AG09309 (cell line): Measurements from ENCODE around the gene CAND2.
A peak's percentile ranks its signal among the peaks of the same experiment; 100 is the strongest.
"Not testable (repeated sequence)": the region's sequence is repeated elsewhere in the genome, so short reads cannot be mapped to it uniquely, and the experiment has no call there.

Source experiments
- DNase-seq: peaks from one replicate; pipeline ENCODE4 v3.0.0-alpha.2; 2010; ENCODE audit warnings: low read depth
- H3K4me3 ChIP-seq: 2 replicates; pipeline ENCODE4 v1.5.1; 2011; ENCODE audit warnings: mild to moderate bottlenecking, low read depth, low read length, moderate library complexity; ENCODE audit not compliant: control insufficient read depth
- CTCF ChIP-seq: IDR thresholded peaks from 2 replicates; pipeline ENCODE4 v1.5.1; 2011; ENCODE audit warnings: mild to moderate bottlenecking, low read depth, low read length, inconsistent platforms; ENCODE audit not compliant: insufficient read depth, control insufficient read depth; ENCODE audit errors: missing control alignments

CAND2 gene

GRCh38 chr3:12838179-12838965 lies 41.9 kb downstream of the CAND2 start:
- H3K4me3 ChIP-seq, result no peak overlapping the region
- DNase-seq, result no peak
- TF ChIP-seq CTCF, result no peak

GRCh38 chr3:12839156-12839946 lies 42.9 kb downstream of the CAND2 start:
- H3K4me3 ChIP-seq, result peak overlapping the region; percentile 5; the same call in 1 of the 2 replicates
- TF ChIP-seq CTCF, result no peak
- no peak for DNase-seq

GRCh38 chr3:12840148-12840547 lies 43.7 kb downstream of the CAND2 start:
- H3K4me3 ChIP-seq, result peak overlapping the region; percentile 96
- not testable (repeated sequence) for DNase-seq

GRCh38 chr3:12840591-12841148 lies 44.2 kb downstream of the CAND2 start:
- peak overlapping the region; percentile 96 for H3K4me3 ChIP-seq
- no peak for TF ChIP-seq CTCF
- no peak for DNase-seq

GRCh38 chr3:12841149-12841969 lies 44.9 kb downstream of the CAND2 start, which contains the start of gene RPL32:
Gene RPL32 (minus strand): TSS chr3:12841565. CDS start chr3:12840237, 1,328 bp downstream.
- H3K4me3 ChIP-seq, result peak within 1 kb of the TSS; percentile 96
- peak; percentile 92 for DNase-seq
- TF ChIP-seq CTCF, result peak; percentile 75

- no peak for DNase-seq
- H3K4me3 ChIP-seq, result no peak overlapping the region
- TF ChIP-seq CTCF, result no peak
These were observed 45.5 kb downstream of the CAND2 start for GRCh38 chr3:12841970-12842328.
